HG03280 (cell line): ENCODE measurements around the gene TMUB2.
"Not testable (repeated sequence)": the region's sequence is repeated elsewhere in the genome, so short reads cannot be mapped to it uniquely, and the experiment has no call there.

Experiments used
- ATAC-seq: cut with Tn5 transposase; IDR thresholded peaks from one replicate; pipeline ENCODE4 v1.9.1; 2021; ENCODE audit warnings: mild to moderate bottlenecking, moderate library complexity; ENCODE audit not compliant: unreplicated experiment

The TMUB2 gene

GRCh38 chr17:44186307-44187130 lies at the start of gene TMUB2:
Gene TMUB2 (plus strand): TSS chr17:44186972. CDS start chr17:44187709, 737 bp downstream.
- ATAC-seq, result peak; percentile 89

GRCh38 chr17:44137891-44138709 lies 48.7 kb upstream of the TMUB2 start:
- no peak for ATAC-seq

- not testable (repeated sequence) for ATAC-seq
Measured at GRCh38 chr17:44143921-44144320, 42.9 kb upstream of the TMUB2 start.

GRCh38 chr17:44144966-44145739 lies 41.6 kb upstream of the TMUB2 start:
- no peak for ATAC-seq

- no peak for ATAC-seq
Measured at GRCh38 chr17:44146375-44147346, 40.1 kb upstream of the TMUB2 start.

- no peak for ATAC-seq
Measured at GRCh38 chr17:44147812-44148211, 39.0 kb upstream of the TMUB2 start.

GRCh38 chr17:44149066-44149465 lies 37.7 kb upstream of the TMUB2 start:
- ATAC-seq, result not testable (repeated sequence)

GRCh38 chr17:44149750-44150329 lies 36.9 kb upstream of the TMUB2 start:
- no peak for ATAC-seq

GRCh38 chr17:44152875-44153274 lies 33.9 kb upstream of the TMUB2 start:
- no peak for ATAC-seq

GRCh38 chr17:44155488-44155887 lies 31.3 kb upstream of the TMUB2 start:
- ATAC-seq, result no peak

GRCh38 chr17:44159519-44160210 lies 27.1 kb upstream of the TMUB2 start:
- ATAC-seq, result no peak

- no peak for ATAC-seq
Measured at GRCh38 chr17:44164476-44164875, 22.3 kb upstream of the TMUB2 start.

GRCh38 chr17:44167181-44167861 lies 19.5 kb upstream of the TMUB2 start:
- ATAC-seq, result no peak

GRCh38 chr17:44170135-44170498 lies 16.7 kb upstream of the TMUB2 start:
- ATAC-seq, result no peak

- no peak for ATAC-seq
Measured at GRCh38 chr17:44170499-44171201, 16.1 kb upstream of the TMUB2 start, which contains the start of gene ASB16. Gene ASB16 (plus strand): TSS chr17:44170704. CDS start chr17:44170790, 86 bp downstream.

GRCh38 chr17:44171931-44172455 lies 14.8 kb upstream of the TMUB2 start:
- ATAC-seq, result no peak

- ATAC-seq, result no peak
Measured at GRCh38 chr17:44174427-44174826, 12.3 kb upstream of the TMUB2 start.

- ATAC-seq, result no peak
Measured at GRCh38 chr17:44176257-44176656, 10.5 kb upstream of the TMUB2 start.
